ENCODE measurements around the gene SRXN1.

Gene SRXN1

DNA sequence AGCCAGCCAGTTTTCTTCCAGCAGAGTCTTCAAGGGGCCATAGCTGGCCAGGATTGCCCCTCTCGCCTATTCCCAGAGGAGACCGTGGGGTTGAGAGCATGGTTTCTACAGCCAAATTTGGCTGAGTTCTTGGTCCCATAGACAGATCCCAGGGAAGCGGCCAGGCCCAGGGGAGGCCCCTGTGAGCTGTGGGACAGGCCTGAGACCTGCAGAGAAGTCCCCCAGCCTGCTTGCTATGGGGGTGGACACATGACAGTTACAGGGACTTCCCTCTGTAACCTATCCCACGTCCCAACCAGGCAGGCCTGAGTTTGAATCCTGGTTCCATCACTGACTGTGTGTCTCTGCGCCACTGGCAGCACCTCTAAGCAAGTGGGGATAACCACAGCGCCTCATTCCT lies 45.5 kb downstream of the SRXN1 start:
- DNase-seq (ENCODE audit: low read depth) = no peak

DNA sequence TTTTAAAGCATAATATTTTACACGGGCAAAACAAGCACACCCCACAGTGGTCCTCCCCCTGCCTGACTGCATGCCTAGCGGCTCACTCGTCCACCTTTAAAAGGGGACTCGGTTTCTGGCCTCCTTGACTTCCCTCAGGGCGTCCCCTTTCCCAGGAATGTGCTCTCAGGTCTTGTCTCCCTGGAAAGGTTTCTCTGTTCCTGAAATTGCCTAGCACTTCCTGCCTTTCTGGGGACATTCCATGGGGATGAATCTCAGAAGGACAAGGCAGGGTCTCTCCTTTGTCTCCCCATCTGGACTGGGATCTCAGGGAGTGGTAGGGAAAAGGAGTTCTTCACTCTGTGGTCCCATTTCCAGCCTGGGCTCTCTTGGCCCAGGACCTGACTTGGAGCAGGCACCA lies 47.8 kb downstream of the SRXN1 start:
- DNase-seq (ENCODE audit: low read depth) = no peak

DNA sequence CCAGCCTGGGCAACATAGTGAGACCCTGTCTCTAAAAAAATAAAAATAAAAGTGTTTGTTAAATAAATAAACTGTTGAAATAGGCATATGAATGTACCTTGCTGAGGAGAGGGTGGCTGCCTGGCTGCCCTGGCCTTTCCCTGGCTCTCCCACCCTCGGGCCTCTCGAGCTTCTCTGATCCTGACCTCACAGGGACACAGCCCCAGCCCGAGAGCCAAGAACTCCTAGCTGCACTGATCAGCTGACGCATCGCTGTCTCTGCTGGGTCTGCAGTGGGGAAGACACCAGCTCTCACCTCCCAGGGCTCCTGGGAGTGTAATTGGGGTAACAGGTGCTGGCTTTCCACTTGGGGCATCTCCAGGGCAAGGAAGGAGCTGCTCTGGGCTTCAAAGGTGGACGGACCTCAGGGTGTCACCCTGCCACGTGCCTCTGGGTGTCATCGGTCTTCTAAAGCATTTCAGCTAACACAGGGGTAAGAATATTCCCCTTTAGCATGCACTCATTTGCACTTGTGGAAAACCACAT lies 49.8 kb downstream of the SRXN1 start:
- DNase-seq (ENCODE audit: low read depth) = no peak

DNA sequence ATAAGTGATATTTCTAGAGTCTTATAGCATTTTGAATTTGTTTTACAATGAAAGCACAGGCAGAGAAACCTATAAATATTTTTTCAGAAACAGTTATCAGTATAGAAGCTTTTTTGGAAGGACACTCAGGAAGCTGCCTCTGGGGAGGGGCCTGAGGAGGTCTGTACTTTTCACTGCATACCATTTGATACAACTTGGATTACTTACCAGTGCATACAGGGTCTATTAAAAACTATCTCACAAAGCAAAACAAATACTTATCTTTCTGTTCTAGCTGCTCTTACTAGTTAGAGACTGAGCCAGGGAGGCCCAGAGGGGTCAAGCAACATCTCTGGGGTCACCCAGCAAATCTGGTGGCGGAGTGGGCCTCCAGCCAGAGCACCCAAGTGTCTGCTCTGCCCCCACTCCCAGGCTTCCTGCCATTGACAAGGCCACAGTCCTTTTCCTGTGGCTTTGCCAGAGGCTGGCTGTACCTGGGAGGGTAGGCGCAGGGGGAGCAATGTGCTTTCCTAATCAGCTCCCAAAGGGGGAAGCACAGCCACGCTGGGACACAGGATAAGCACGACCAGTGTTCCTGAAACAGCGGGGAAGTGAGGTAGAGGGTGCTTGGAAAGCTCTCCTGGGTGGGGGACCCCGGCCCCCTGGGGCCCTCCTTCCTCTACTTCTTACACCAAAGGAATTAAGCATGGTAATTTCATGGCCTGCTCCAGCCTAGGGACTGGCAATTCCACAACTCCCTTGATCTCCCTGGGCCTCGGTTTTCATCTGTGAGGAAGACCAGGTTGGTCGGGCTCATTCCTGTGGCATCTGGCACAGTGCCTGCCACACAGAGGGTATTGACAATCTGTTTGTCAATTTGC lies 50.7 kb downstream of the SRXN1 start:
- DNase-seq (ENCODE audit: low read depth) = no peak

DNA sequence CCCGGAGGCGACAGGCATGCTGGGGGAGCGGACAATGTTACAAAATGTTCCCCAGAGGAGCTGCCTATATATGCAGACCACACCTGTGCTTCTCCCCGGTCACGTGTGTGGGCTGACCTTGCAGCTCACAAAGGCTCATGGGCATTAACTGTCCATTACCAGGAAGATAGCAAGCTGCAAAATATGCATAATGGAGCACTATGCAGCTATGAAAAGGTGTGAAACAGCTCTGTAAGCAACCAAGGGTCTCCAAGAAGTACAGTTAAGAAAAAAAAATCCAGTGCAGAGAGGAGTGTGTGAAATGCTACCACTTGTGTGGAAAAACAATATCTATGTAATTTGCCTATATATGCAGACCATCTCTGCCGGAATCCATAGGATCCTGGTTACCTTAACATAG lies 52.3 kb downstream of the SRXN1 start:
- no peak for DNase-seq (ENCODE audit: low read depth)

DNA sequence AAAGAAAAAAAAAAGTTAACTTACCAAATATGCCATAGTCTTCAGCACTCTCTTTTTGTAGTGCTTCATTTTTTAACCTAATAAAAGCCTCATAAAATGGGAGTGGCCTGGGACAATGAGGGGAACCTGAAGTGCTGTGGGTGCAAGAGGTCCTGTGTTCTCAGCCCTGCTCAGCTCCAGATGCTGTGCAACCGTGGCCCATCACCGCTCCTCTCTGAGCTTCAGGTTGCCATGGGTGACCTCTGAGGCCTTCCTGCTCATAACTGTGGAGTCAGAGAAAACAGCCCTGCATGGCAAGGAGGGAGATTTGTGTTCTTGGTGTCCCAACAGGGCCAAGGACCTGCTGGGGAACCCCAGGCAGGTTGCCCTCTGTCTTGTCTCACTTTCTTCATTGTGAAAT lies 52.9 kb downstream of the SRXN1 start:
- DNase-seq (ENCODE audit: low read depth) = no peak

DNA sequence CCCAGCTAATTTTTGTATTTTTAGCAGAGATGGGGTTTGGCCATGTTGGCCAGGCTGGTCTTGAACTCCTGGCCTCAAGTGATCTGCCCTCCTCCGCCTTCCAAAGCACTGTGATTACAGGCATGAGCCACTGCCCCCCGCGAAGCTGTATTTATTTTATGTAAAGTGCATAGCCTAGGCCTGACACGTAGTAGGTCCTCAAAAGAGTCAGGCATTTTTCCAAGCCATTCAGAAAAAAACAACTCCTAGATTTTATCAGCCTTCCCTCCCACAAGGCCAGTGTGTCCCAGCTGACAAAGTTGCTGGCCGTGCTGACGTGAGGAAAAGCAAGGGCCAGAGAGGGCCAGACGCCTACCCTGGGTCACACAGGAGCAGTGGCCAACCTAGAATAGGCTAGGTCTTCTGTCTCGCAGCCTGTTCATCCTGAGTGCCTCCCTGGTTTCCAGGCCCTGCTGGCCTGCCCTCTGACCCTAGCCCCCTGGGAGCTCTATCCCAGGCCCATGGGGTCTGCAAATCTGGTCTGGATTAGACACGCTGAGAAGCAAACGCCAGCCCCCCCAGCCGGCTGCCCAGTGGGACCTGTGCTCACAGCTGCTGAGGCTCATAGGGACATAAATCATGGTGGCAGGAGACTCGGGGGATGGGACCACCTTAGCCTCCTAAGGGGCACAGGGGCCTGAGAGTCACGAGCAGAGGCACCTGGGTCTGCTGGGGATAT lies 54.7 kb downstream of the SRXN1 start:
- DNase-seq (ENCODE audit: low read depth) = no peak

DNA sequence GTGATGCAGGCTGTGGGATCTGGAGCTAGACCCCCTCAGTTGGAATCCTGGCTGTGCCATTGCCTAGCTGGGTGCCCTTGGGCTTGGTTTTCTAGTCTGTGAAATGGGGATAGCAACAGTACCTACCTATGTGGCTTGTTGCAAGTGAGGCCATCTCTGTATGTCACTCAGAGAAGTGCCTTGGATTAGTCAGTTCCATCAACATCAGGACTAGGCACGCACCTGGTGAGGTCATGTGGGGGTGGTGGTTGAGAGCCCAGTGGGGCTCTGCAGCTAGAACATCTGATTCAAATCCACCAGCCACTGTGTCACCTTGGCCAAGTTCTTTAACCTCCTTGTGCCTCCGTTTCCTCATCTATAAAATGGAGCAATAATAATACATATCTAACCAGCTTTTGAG lies 55.4 kb downstream of the SRXN1 start:
- no peak for DNase-seq (ENCODE audit: low read depth)
